Natural killer cell treated with Interleukin-12 subunit alpha and Interleukin-12 subunit beta and Interleukin-15 and Interleukin-18, amount 100 ng/mL, for 72 hours (primary cell): ENCODE results near the gene AKAP4. TPM values are rescaled to one million over a fixed set of nuclear protein-coding genes. Genes with fewer than 3 reads are reported as not detected.
A peak's percentile ranks its signal among the peaks of the same experiment; 100 is the strongest.

Experiments
- ATAC-seq, 2 donors: fragments of 150-1000 bp; cut with Tn5 transposase in 1 of 2; sonication (Bioruptor Pico), chemical (Tn5 transposase) in 1 of 2; 2 replicates each; pipeline ENCODE4 v1.10.0; 2021
- DNase-seq: peaks from one replicate; pipeline ENCODE4 v3.0.0; 2022; ENCODE audit warnings: low spot score
- H3K27ac Mint-ChIP-seq, 2 donors: 1 replicate in 1 of 2; 2 replicates in 1 of 2; pipeline ENCODE4 v1.8.0; 2022; ENCODE audit warnings: mixed read lengths in 2 of 2, mild to moderate bottlenecking in 1 of 2, moderate library complexity in 1 of 2
- H3K27me3 Mint-ChIP-seq, 2 donors: 1 replicate in 1 of 2; 2 replicates in 1 of 2; pipeline ENCODE4 v1.8.0; 2022; ENCODE audit warnings: mixed read lengths in 2 of 2
- H3K36me3 Mint-ChIP-seq: one replicate; pipeline ENCODE4 v1.8.0; 2022; ENCODE audit warnings: mixed read lengths
- H3K4me1 Mint-ChIP-seq, 2 donors: 1 replicate in 1 of 2; 2 replicates in 1 of 2; pipeline ENCODE4 v1.8.0; 2022; ENCODE audit warnings: low read depth in 2 of 2, mixed read lengths in 2 of 2, mild to moderate bottlenecking in 1 of 2
- H3K4me3 Mint-ChIP-seq: one replicate; pipeline ENCODE4 v1.8.0; 2022; ENCODE audit warnings: mixed read lengths
- H3K9me3 Mint-ChIP-seq: 2 replicates; pipeline ENCODE4 v1.8.0; 2022; ENCODE audit warnings: mixed read lengths
- total RNA-seq, 2 donors: library from RNA; stranded (reverse); gene quantifications; one replicate each; pipeline ENCODE4 v1.2.3, GENCODE V29; 2022

Gene AKAP4
- not detected for total RNA-seq

GRCh38 chrX:50200907-50201306 lies at the start of gene AKAP4:
TSS of gene AKAP4 (minus strand) at chrX:50201007. CDS start at chrX:50200889, 118 bp downstream.
- DNase-seq (no peak), ATAC-seq (no peak)
- no peaks in the 10 kb centered on the region for H3K36me3 Mint-ChIP-seq
- no peak within 1 kb of the TSS for H3K4me3 Mint-ChIP-seq
- H3K27me3 Mint-ChIP-seq, result peaks cover 7 to 21% of the 10 kb centered on the region in 2 donors
- peaks cover 12 to 13% of the 10 kb centered on the region in 2 donors for H3K4me1 Mint-ChIP-seq
- no peaks in the 10 kb centered on the region for H3K9me3 Mint-ChIP-seq
- no peak within 1 kb of the TSS for H3K27ac Mint-ChIP-seq

- Mint-ChIP-seq H3K27me3 (peaks cover 0 to 2% of the 10 kb centered on the region in 2 donors), H3K4me3 (no peak overlapping the region), H3K36me3 (no peaks in the 10 kb centered on the region), H3K9me3 (no peaks in the 10 kb centered on the region), H3K4me1 (no peaks in the 10 kb centered on the region), H3K27ac (no peak overlapping the region)
- no peak for DNase-seq
- no peak for ATAC-seq
Observed at GRCh38 chrX:50211510-50211909, 10.7 kb upstream of the AKAP4 start.

GRCh38 chrX:50206753-50207152 lies 5.9 kb upstream of the AKAP4 start:
- ATAC-seq (no peak), DNase-seq (no peak)
- no peaks in the 10 kb centered on the region for H3K36me3 Mint-ChIP-seq
- H3K27ac Mint-ChIP-seq, result no peak overlapping the region
- H3K9me3 Mint-ChIP-seq, result no peaks in the 10 kb centered on the region
- no peak overlapping the region for H3K4me3 Mint-ChIP-seq
- peaks cover 0 to 5% of the 10 kb centered on the region in 2 donors for H3K27me3 Mint-ChIP-seq
- peaks cover 12 to 13% of the 10 kb centered on the region in 2 donors for H3K4me1 Mint-ChIP-seq

- Mint-ChIP-seq H3K27ac (peak within 1 kb of the TSS; percentile 86 to 93), H3K36me3 (no peaks in the 10 kb centered on the region), H3K4me3 (peak within 1 kb of the TSS; percentile 81), H3K27me3 (peaks cover 0 to 8% of the 10 kb centered on the region in 2 donors), H3K4me1 (peaks cover 12 to 13% of the 10 kb centered on the region in 2 donors), H3K9me3 (no peaks in the 10 kb centered on the region)
- DNase-seq, result peak; percentile 77
- peak; percentile 95 to 97 for ATAC-seq
Observed at GRCh38 chrX:50204364-50204899, 3.6 kb upstream of the AKAP4 start, which contains the start of gene CCNB3. TSS of gene CCNB3 (plus strand) at chrX:50204765. CDS start at chrX:50285164, 80,399 bp downstream.

GRCh38 chrX:50202539-50202938 lies 1.7 kb upstream of the AKAP4 start:
- Mint-ChIP-seq H3K27me3 (peaks cover 7 to 10% of the 10 kb centered on the region in 2 donors), H3K4me3 (no peak overlapping the region), H3K27ac (no peak overlapping the region), H3K4me1 (peaks cover 12 to 13% of the 10 kb centered on the region in 2 donors), H3K9me3 (no peaks in the 10 kb centered on the region), H3K36me3 (no peaks in the 10 kb centered on the region)
- ATAC-seq (no peak), DNase-seq (no peak)

GRCh38 chrX:50198348-50198747 lies 2.5 kb downstream of the AKAP4 start:
- peaks cover under 1 to 2% of the 10 kb centered on the region in 2 donors for H3K4me1 Mint-ChIP-seq
- no peak overlapping the region for H3K4me3 Mint-ChIP-seq
- no peaks in the 10 kb centered on the region for H3K9me3 Mint-ChIP-seq
- no peaks in the 10 kb centered on the region for H3K36me3 Mint-ChIP-seq
- peaks cover 7 to 28% of the 10 kb centered on the region in 2 donors for H3K27me3 Mint-ChIP-seq
- H3K27ac Mint-ChIP-seq, result no peak overlapping the region
- DNase-seq (no peak), ATAC-seq (no peak)

- H3K27ac Mint-ChIP-seq, result no peak overlapping the region
- H3K9me3 Mint-ChIP-seq, result no peaks in the 10 kb centered on the region
- ATAC-seq (no peak), DNase-seq (no peak)
- no peaks in the 10 kb centered on the region for H3K4me1 Mint-ChIP-seq
- no peak overlapping the region for H3K4me3 Mint-ChIP-seq
- peaks cover 0 to 24% of the 10 kb centered on the region in 2 donors for H3K27me3 Mint-ChIP-seq
- no peaks in the 10 kb centered on the region for H3K36me3 Mint-ChIP-seq
Observed at GRCh38 chrX:50188859-50189600, 11.8 kb downstream of the AKAP4 start.

- Mint-ChIP-seq H3K4me1 (peaks cover 0 to 4% of the 10 kb centered on the region in 2 donors), H3K4me3 (no peak overlapping the region), H3K36me3 (no peaks in the 10 kb centered on the region), H3K9me3 (no peaks in the 10 kb centered on the region), H3K27me3 (peaks cover 8 to 18% of the 10 kb centered on the region in 2 donors), H3K27ac (no peak overlapping the region)
- ATAC-seq, result no peak
- no peak for DNase-seq
Observed at GRCh38 chrX:50183891-50184290, 16.9 kb downstream of the AKAP4 start.

GRCh38 chrX:50180073-50180940 lies 20.5 kb downstream of the AKAP4 start:
- DNase-seq (no peak), ATAC-seq (no peak)
- H3K27me3 Mint-ChIP-seq, result peaks cover 8 to 16% of the 10 kb centered on the region in 2 donors
- no peak overlapping the region for H3K4me3 Mint-ChIP-seq
- peaks cover 0 to 4% of the 10 kb centered on the region in 2 donors for H3K4me1 Mint-ChIP-seq
- no peaks in the 10 kb centered on the region for H3K9me3 Mint-ChIP-seq
- no peaks in the 10 kb centered on the region for H3K36me3 Mint-ChIP-seq
- H3K27ac Mint-ChIP-seq, result no peak overlapping the region

- peaks cover 0 to 12% of the 10 kb centered on the region in 2 donors for H3K27me3 Mint-ChIP-seq
- H3K9me3 Mint-ChIP-seq, result no peaks in the 10 kb centered on the region
- peaks cover 5 to 14% of the 10 kb centered on the region in 2 donors for H3K4me1 Mint-ChIP-seq
- no peak for ATAC-seq
- H3K4me3 Mint-ChIP-seq, result no peak overlapping the region
- no peak overlapping the region for H3K27ac Mint-ChIP-seq
- no peak for DNase-seq
- no peaks in the 10 kb centered on the region for H3K36me3 Mint-ChIP-seq
Observed at GRCh38 chrX:50169717-50170116, 31.1 kb downstream of the AKAP4 start.

GRCh38 chrX:50168241-50168687 lies 32.5 kb downstream of the AKAP4 start:
- Mint-ChIP-seq H3K27me3 (peaks cover 0 to 9% of the 10 kb centered on the region in 2 donors), H3K9me3 (no peaks in the 10 kb centered on the region), H3K4me1 (peaks cover 5 to 14% of the 10 kb centered on the region in 2 donors), H3K4me3 (peak overlapping the region; percentile 42), H3K36me3 (no peaks in the 10 kb centered on the region), H3K27ac (no peak overlapping the region)
- DNase-seq (no peak), ATAC-seq (no peak)

GRCh38 chrX:50167366-50167765 lies 33.4 kb downstream of the AKAP4 start:
- Mint-ChIP-seq H3K36me3 (no peaks in the 10 kb centered on the region), H3K4me3 (no peak overlapping the region), H3K9me3 (no peaks in the 10 kb centered on the region), H3K4me1 (peaks cover 5 to 14% of the 10 kb centered on the region in 2 donors), H3K27ac (no peak overlapping the region), H3K27me3 (peaks cover 0 to 8% of the 10 kb centered on the region in 2 donors)
- ATAC-seq, result no peak
- no peak for DNase-seq

- no peaks in the 10 kb centered on the region for H3K9me3 Mint-ChIP-seq
Observed at GRCh38 chrX:50165727-50166126, 35.1 kb downstream of the AKAP4 start.

More at GRCh38 chrX:50165727-50166126, 35.1 kb downstream of the AKAP4 start:
- DNase-seq (no peak), ATAC-seq (no peak)
- H3K36me3 Mint-ChIP-seq, result no peaks in the 10 kb centered on the region
- H3K4me1 Mint-ChIP-seq, result peaks cover 5 to 14% of the 10 kb centered on the region in 2 donors
- peaks cover 0 to 4% of the 10 kb centered on the region in 2 donors for H3K27me3 Mint-ChIP-seq
- no peak overlapping the region for H3K4me3 Mint-ChIP-seq
- H3K27ac Mint-ChIP-seq, result no peak overlapping the region
